GM18505 (cell line): ENCODE data around the gene MRPL53.
A peak's percentile ranks its signal among the peaks of the same experiment; 100 is the strongest.

Source experiments
- ATAC-seq: cut with Tn5 transposase; IDR thresholded peaks from one replicate; pipeline ENCODE4 v1.9.1; 2021; ENCODE audit not compliant: unreplicated experiment
- POLR2A ChIP-seq: IDR thresholded peaks from 4 replicates; pipeline ENCODE4 v1.6.1; 2011; ENCODE audit warnings: borderline replicate concordance; ENCODE audit not compliant: insufficient read depth, insufficient read length; ENCODE audit errors: extremely low read depth

Gene MRPL53

DNA sequence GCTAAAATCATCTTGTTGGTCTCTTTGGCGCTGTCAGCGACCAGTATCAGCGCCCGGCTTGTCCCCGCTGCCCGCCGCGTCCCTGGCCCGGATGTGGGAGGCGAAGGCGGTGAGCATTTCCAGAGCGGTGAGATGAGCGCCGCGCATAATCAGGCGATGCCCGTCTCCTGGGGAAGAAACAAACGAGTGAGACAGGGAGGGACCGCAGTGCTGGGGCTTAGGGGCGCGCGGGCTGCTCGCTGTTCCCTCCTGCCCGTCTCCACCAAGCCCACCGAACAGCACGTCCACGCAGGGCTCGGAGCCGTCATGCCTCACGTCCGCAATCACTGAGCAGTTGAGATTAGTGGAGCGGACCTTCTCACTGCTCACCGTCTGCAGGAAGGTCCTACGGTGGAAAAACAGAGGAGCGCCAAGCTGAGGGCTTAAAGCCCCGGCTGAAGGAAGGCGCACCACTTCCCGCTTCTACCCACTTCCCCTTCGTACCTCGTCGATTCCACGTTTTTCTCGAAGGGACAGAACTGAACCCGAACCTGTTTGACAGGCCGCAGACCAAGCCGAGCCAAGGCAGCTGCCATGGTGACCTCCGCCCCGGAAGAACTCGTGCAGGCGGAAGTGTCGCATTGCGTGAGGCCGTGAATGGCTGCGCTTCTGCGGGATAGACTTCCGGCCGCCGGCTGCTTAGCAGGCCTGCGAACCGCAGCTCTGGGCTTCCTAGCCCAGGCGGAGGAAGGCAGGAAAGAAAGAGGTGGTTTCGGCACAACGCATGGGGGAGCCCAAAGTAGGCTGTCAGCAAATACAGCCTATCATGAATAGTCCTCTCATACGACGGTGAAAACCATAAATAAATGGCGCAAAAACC is at the start of gene MRPL53:
TSS of gene MRPL53 (minus strand) at position 595 of the 859 bp plus-strand sequence. CDS start at position 575, 20 bp downstream.
- peak; percentile 84 for ATAC-seq
- TF ChIP-seq POLR2A: peak; percentile 94

DNA sequence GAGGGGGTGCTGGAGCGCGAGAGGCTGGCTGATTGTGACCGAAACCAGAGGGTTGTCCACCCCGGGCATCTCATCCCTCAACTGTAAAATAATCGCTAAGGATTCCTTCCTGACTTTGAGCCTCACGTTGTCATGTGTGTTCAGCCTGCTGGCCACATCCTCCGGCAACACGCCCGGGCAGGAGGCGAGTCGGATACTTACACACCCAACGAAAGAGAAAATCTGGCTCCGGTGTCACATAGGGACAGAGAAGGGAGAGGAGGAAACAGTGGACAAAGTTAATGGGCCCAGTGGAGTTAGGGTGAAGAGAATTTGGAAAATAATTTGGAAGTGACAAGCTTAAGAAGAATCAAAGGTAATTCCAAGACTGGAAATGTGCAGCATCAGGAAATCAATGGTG is 44.2 kb upstream of the MRPL53 start:
- no peak for ATAC-seq
- no peak for TF ChIP-seq POLR2A

DNA sequence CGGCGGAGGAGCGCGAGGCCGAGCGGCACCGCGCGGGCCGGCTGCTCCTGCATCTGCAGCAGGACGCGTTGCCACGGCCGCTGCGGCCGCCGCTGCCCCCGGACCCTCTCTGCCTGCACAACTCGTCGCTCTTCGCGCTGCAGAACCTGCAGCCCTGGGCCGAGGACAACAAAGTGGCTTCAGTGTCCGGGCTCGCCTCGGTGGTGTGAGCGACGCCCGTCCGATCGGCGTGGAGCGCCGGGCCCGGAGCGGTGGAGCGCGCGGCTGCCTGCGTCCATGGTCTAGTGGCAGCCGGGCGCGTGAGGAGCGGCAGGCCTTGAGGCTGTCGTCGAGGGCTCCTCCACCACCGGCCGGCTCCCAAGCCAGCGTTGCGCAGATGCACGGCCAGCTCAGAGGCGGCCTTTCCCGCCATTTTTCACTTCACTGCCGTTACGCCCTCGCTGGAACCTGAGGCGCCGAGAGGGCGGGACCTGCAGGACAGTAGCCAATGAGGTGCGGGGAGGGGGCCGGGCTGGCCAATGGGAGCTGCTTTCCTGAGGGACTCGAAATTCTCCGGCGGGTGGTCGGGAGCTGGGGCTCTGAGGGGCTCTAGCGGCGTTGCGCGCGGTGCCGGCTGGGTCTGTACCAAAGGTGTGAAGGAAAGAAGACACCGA is 43.6 kb upstream of the MRPL53 start:
- TF ChIP-seq POLR2A: no peak
- no peak for ATAC-seq

DNA sequence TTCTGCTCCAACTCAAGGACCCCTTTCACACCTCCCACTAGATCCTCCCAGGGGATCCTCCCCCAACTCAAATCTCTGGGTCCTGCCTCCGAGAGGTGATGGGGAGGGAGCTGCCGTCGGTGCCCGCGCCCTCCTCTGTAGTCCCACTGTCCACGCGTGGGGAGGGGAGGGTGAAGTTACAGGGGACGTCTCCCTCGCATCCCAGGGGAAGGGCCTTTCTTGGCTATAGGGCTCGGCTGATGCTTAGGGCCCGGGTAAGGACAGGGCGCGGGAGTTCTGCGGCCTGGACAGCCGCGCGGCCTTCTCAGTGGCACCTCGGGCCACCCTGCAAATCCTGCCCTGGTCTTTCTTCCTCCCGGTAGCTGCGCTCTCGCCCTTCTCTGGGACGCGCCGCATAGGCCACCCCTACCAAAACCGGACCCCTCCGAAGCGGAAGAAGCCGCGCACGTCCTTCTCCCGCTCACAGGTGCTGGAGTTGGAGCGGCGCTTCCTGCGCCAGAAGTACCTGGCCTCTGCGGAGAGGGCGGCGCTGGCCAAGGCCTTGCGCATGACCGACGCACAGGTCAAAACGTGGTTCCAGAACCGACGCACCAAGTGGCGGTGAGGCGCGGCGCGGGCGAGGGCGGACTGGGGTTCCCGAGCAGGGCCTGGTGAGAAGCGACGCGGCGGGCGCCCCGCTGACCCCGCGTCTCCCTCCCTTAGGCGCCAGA is 42.9 kb upstream of the MRPL53 start:
- ATAC-seq: no peak

DNA sequence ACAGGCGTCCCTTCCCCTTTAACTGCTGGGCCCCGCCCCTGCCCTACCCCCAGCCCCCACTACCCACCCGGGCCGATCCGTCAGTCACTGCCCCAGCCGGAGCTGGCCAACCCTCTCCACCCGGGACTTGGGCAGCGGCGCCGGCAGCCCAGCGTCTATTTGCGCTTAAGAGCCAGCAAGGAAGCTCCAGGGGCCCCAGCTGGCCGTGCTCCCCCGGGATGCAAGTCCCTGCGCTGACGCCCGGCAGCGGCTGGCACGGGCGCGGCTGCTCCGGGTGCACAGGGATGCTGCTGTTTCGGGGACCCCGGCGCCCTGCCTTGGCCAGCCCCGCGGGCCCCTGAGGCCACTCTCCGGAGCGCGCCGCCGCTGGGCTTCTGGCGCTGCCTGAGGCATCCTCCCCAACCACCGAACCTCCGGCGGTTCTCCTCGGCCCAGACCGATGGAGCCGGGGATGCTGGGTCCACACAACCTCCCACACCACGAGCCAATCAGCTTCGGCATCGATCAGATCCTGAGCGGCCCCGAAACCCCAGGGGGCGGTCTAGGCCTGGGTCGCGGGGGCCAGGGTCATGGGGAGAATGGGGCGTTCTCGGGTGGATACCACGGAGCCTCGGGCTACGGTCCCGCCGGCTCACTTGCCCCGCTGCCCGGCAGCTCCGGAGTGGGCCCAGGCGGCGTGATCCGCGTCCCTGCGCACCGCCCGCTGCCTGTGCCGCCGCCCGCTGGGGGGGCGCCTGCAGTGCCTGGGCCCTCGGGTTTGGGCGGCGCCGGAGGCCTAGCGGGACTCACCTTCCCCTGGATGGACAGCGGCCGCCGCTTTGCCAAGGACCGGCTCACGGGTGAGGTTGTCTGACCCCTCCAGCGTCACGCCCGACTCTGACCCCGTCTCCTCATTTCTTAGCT is 42.1 kb upstream of the MRPL53 start, which contains the start of gene TLX2:
TSS of gene TLX2 (plus strand) at position 83 of the 903 bp plus-strand sequence. CDS start at position 440, 357 bp downstream.
- TF ChIP-seq POLR2A: no peak
- no peak for ATAC-seq

More for the DNA sequence above, 42.9 kb upstream of the MRPL53 start:
- TF ChIP-seq POLR2A: no peak

DNA sequence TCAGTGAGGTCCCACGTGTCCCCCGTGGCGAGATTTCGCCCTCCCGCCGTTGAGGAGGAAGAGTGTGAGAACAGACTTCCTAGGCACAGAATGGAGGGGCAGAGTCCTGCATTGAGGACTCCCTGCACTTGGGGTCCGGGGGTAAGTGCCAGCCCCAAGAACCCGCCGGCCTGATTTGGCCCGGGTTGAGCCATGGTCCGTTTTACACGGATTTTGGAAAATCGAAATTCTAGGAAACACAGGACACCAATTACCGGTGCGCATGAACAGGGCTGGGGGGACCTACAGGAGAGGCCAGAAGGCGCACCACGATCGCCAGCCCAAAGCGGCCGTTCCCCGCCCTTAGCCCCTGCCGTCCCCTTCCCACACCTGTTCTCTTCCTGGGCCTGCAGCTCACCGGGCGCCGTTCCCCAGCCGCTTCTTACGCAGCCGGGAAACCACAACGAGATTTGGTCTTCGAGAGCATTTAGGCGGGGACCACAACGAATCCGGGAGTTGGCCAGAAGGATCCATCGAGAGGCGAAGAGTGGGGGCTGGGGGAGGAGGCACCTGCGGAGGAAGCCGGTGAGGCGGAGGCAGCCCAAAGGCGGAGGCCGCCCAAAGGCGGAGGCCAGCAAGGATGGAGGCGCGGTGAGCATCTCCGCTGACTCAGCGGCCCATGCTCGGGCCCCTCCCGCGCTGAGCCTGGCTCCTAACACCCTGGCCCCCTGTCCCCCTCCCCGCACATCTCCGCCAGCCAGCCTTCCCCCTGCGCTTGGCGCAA is 41.3 kb upstream of the MRPL53 start:
- no peak for ATAC-seq
- TF ChIP-seq POLR2A: no peak

DNA sequence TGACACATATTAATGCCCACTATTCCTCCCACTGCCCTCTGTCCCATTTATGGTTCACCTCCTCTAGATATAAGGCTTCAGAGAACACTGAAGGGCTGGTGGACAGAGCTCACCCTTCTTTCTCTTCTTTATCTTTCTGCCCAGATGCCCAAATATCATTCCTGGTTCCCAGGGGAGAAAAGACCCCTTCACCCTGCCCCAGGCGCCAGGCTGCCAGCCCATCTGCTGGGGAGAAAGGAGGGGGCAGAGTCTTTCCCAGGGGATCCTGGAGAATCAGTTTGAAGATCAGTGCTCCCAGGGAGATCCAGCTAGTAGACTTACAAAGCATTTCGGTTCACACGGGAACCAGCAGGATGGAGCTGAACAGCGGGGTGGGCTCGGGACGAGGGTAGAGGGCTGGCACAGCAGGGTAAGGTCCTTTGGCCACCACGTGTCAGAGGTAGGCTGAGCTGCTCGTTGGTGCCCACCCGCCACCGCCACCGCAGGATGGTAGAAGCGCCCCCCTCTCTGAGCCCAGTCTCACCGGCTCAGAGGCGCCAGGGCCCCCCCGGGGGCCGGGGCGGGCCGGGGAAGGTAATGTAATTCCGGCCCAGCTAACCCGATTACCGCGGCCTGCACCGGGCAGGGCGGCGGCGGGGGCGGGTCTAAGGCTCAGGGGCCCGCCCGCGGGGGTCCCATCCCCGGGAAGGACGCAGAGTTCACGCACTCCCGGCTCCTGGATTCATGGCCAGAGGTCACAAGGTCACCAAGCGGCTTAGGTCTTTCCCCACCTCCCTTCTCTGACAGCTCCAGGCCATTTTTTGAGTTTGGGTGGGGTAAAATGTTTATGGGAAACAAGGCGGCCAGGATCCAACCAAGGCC is 40.5 kb upstream of the MRPL53 start:
- no peak for TF ChIP-seq POLR2A
- no peak for ATAC-seq

DNA sequence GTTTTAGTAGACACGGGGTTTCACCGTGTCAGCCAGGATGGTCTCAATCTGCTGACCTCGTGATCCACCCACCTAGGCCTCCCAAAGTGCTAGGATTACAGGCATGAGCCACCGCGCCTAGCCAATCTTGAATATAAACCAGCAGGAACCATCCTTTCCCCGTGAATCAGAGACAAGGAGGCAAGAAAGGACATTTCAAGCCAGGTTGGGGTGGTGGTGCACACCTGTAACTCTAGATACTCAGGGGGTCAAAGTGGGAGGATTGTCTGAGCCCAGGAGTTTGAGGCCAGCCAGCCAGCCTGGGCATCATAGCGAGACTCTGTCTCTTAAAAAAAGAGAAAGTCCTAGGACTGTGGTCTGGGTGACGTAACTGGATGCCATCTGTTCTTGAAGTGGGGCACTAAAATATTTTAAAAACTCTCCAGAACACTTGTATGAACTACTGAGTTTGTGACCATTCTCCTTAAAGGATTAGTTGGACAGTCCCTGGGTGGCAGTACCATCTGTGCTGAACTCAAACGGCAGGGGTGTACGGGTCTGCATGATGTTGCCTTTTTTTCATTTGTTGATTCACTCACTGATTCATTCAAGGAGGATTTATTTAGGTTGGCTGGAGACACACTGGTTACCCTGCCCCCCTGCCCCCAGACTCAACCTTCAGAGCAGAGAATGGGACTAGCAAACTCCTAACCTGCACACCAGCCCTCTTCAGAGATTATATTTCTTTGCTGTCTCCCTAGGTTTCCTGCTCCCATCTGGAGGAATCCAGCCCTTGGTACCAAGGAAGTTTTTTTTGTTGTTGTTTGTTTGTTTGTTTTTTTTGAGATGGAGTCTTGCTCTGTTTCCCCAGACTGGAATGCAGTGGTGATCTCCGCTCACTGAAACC is 38.9 kb upstream of the MRPL53 start:
- no peak for TF ChIP-seq POLR2A
- no peak for ATAC-seq

DNA sequence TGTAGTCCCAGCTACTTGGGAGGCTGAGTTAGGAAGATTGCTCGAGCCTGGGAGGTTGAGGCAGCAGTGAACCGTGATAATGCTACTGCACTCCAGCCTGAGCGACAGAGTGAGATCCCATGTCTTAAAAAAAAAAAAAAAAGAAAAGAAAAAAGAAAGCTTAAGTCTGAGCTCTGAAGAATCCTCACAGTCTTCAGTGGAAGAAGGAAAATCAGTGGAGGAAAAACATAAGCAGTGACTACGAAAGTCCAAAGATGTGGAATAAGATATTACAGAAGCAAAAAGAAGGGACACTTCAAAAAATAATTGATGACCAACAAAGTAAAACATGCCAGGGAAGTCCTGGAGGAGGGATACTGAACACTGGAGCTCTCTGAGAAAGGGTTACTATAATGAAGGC is 37.8 kb upstream of the MRPL53 start:
- TF ChIP-seq POLR2A: no peak
- no peak for ATAC-seq

DNA sequence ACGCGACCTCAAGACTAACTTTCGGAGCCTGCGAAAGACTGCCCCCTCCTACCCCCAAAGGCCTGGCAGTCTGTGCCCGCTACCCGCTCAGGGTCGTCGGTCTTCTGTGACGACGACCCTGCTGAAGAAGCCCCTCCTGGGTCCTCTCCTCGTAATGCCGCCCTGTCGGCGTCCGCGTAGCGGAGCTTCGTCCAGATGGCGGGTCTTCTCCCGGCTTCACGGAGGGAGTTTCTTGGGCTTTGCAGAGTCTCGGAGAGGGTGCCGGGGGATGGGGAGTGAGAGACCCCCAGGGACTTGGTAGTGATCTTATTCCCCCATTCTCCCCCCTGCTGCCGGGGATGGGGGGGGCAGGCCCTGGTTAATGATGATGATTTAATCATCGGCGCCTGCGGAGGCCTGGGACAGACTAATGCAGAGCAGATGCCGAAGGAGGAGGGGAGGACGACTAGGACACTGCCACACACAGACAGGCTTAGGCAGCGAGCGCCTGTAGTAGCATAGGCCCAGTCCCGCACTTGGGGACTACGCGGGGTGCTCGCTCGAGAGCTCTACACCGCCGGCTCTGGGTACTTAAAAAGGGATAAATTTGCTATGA is 35.5 kb upstream of the MRPL53 start:
- TF ChIP-seq POLR2A: no peak
- peak; percentile 14 for ATAC-seq
